ENCODE results near the gene TRAPPC5. TPM values are rescaled to one million over a fixed set of nuclear protein-coding genes. Genes with fewer than 3 reads are reported as not detected.

Gene TRAPPC5
- total RNA-seq, 1 donor from 2014 or later = 132 TPM

DNA sequence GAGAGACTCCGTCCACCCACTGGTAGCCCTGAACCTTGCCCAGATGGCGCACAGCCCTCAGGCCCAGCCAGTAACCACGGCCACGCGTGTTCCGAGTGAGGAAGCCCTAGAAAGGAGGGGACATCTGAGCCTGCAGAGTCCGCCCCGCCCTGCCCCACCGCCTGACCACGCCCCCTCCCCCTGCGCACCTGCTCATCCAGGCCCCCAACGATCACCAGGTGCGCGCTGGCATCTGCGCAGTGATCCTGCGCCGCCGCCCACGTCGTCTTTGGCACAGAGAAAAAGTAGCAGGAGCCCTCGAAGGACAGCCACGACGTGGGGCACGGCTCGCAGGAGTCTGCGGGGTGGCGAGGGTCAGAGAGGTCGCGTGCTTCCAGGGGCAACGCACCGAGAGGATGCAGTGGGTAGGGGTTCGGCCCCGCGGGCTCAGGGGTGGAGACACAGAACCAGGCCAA, 49.2 kb downstream of the TRAPPC5 start:
- DNase-seq (ENCODE audit: extremely low read depth, low read depth, low spot score) = no peak

DNA sequence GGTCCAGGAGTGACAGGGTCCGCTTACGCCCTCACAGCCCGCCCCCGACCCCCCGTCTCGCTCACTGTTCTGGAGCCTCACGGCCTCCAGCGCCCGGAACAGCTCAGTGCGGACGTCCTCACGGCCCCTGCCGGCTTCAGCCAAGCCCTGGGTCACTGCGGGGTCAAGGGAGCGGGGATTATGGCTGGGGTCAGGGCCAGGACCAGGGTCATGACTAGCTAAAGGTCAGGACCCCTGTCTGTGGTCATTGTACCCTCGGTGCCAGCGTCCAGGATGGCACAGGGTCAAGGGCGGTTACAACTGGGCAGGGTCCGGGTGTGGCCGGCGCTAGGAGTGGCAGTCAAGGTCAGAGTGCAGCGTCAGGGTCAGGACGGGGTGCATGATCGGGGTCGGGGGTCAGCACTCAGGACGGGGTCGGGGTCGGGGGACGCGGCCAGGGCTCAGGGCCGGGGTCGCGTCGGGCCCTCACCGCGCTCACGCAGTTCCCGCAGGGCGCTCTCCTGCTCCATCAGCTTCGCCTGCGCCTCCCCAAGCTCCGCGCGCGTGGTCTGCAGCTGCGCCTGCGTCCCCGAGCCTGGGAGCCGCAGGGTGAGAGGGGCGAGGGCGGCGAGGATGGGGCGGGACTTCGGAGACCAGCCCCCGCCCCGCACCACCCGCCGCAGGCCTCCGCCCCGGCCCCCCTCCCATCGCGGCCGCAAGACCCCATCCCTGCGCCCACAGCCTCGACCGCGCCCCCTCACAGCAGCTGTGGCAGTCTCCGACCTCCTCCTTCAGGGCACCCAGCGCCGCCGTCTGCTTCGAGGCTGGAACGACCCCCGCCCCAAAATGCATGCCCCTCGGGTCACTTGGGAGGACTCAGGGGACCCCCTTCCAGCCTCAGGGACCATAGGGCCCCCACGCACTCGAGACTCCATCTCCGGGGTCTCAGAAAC, 49.9 kb downstream of the TRAPPC5 start:
- no peak for DNase-seq (ENCODE audit: extremely low read depth, low read depth, low spot score)

DNA sequence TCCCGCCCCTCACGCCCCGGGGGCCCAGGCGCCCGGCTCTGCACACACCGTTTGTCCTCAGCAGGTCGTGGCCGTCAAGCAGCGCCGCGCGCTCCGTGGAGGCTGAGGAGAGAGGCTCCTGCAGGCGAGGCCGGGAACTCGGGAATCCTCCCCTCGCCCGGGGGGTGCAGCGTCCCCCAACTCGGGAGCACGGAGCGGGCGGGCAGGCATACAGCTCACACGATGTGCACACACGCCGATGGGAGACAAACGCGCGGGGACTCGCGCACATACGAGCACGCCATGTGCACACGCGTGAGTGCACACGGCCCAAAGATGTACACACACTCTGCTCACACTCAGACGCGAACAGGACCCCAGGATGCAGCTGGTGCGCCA, 50.6 kb downstream of the TRAPPC5 start:
- DNase-seq (ENCODE audit: extremely low read depth, low read depth, low spot score) = no peak

DNA sequence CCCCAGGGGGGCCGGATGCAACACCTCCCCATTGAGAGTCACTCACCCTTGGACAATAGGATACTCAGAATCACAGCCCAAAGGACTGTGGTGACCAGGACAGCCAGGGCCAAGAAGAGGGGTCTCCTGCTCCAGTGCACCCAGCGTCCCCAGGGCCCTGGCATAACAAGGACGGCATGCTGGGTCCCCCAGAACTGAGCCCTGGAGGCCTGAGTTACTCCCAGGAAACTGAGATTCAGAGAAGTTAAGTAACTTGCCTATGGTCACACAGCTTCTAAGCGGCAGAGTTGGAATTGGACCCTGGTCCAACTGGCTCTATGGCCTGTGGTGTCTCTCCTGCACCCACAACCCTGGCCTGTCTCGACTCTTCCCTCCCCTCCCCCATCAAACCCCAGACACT, 51.0 kb downstream of the TRAPPC5 start:
- no peak for DNase-seq (ENCODE audit: extremely low read depth, low read depth, low spot score)

DNA sequence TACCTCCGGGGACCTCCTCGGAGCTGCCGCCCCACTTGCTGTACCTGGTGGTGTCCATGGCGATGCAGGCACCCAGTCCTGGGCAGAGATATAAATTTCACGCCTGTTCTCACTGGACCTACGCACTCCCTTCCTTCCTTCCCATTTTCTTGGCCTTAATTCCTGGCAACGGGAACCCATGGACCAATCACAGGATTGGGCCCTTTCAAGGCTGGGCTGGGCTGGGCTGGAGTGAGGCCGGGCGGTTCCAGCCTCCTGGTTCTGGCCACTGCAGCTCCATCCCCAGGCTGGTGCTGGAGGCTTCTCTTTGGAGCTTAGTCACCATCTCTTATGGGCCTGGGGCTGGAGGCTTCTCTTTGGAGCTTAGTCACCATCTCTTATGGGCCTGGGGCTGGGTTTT, 51.4 kb downstream of the TRAPPC5 start, which contains the start of gene CLEC4G:
Gene CLEC4G, minus strand, starts transcription at position 66 of the 400 bp plus-strand sequence. Its CDS starts 8 bp downstream, at position 58.
- no peak for DNase-seq (ENCODE audit: extremely low read depth, low read depth, low spot score)

DNA sequence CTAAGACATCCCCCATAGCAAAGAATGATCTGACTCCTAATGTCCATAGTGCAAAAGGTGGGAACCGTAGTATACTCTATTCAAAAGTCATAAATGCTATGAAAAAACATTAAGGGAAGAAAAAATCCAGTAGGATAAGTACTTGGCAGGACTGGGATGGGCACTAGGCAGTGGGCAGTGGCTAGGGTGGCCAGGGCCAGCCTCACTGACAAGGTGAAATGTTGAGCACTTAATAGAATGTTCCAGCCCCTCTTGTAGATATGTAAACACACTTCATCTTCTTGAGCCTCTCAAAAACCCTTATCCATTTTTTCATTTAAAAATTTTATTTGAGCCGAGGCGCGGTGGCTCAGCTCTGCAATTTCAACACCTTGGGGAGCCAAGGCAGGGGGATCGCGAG, 52.7 kb downstream of the TRAPPC5 start:
- no peak for DNase-seq (ENCODE audit: extremely low read depth, low read depth, low spot score)

- DNase-seq (ENCODE audit: extremely low read depth, low read depth, low spot score) = no peak
Measured at GRCh38 chr19:7734220-7735203, 53.9 kb downstream of the TRAPPC5 start.

DNA sequence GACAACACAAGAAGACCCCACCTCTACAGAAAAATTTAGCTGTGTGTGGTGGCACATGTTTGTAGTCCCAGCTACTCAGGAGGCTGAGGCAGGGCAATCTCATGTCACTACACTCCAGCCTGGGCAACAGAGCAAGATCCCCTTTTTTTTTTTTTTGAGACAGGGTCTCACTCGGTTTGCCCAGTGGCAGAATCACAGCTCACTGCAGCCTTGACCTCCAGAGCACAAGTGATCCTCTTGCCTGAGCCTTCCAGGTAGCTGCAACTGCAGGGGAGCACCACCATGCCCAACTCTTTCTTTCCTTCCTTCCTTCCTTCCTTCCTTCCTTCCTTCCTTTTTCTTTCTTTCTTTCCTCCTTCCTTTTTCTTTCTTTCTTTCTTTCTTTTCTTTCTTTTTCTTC, 55.5 kb downstream of the TRAPPC5 start:
- DNase-seq (ENCODE audit: extremely low read depth, low read depth, low spot score) = no peak

DNA sequence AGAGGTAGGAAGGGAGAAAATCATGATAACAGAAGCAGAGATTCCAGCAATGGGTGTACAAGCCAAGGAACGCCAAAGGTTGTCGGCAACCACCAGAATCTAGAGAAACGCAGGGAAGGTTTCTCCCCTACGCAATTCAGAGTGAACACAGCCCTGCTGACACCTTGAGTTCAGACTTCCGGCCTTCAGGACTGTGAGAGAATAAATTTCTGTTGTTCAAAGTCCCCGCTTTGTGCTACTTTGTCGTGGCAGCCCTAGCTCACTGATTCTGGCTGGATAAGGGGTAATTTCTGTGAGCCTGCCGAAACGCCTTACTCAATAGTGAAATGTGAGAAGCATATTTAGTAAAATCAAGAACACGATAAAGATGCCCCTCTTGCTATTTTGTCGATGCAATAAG, 56.6 kb downstream of the TRAPPC5 start:
- DNase-seq (ENCODE audit: extremely low read depth, low read depth, low spot score) = no peak

Other genes with a start within 250 kb of the TRAPPC5 start
- gene PEX11G, start 191.8 kb upstream of the TRAPPC5 start, total RNA-seq = 2.7 and 4.1 TPM in 2 replicates
- 56.9 and 70.4 TPM in 2 replicates for gene ZNF358, start 164.7 kb upstream of the TRAPPC5 start, total RNA-seq
- 10.6 and 25.2 TPM in 2 replicates for gene MCOLN1, start 158.2 kb upstream of the TRAPPC5 start, total RNA-seq
- gene PNPLA6, start 145.1 kb upstream of the TRAPPC5 start, total RNA-seq = 176 and 230 TPM in 2 replicates
- gene CAMSAP3, start 85.0 kb upstream of the TRAPPC5 start, total RNA-seq = 0.41 and 0.82 TPM in 2 replicates
- gene XAB2, start 51.3 kb upstream of the TRAPPC5 start, total RNA-seq = 40.5 and 46.3 TPM in 2 replicates
- 32.3 and 37.1 TPM in 2 replicates for gene PET100, start 51.0 kb upstream of the TRAPPC5 start, total RNA-seq
- gene PCP2, start 47.1 kb upstream of the TRAPPC5 start, total RNA-seq = not detected in 2 replicates
- gene STXBP2, start 43.7 kb upstream of the TRAPPC5 start, total RNA-seq = 33.4 and 47.7 TPM in 2 replicates
- gene RETN, start 11.8 kb upstream of the TRAPPC5 start, total RNA-seq = not detected in 2 replicates
- gene MCEMP1, start 3.7 kb upstream of the TRAPPC5 start, total RNA-seq = not detected in 2 replicates
- not detected in 2 replicates for gene FCER2, start 21.3 kb downstream of the TRAPPC5 start, total RNA-seq
- gene CLEC4G, start 51.3 kb downstream of the TRAPPC5 start, total RNA-seq = not detected in 2 replicates
- not detected in 2 replicates for gene CD209, start 66.7 kb downstream of the TRAPPC5 start, total RNA-seq
- gene CLEC4M, start 82.4 kb downstream of the TRAPPC5 start, total RNA-seq = 0.19 and 0.64 TPM in 2 replicates
- gene EVI5L, start 149.4 kb downstream of the TRAPPC5 start, total RNA-seq = 27.1 and 32.1 TPM in 2 replicates
- gene PRR36, start 193.6 kb downstream of the TRAPPC5 start, total RNA-seq = not detected in 2 replicates
- gene LRRC8E, start 207.7 kb downstream of the TRAPPC5 start, total RNA-seq = 2.8 and 3.0 TPM in 2 replicates
- 10.6 and 16.5 TPM in 2 replicates for gene MAP2K7, start 223.0 kb downstream of the TRAPPC5 start, total RNA-seq
- 0.76 and 1.7 TPM in 2 replicates for gene TGFBR3L, start 234.0 kb downstream of the TRAPPC5 start, total RNA-seq
- 32.6 and 37.7 TPM in 2 replicates for gene SNAPC2, start 239.5 kb downstream of the TRAPPC5 start, total RNA-seq
- 47.1 and 50.5 TPM in 2 replicates for gene CTXN1, start 245.3 kb downstream of the TRAPPC5 start, total RNA-seq